GM10248 (cell line): ENCODE results near the gene STPG4.

ENCODE experiments used
- CTCF ChIA-PET: fragments of 300-600 bp; sonication (Branson Sonifier 250); formaldehyde crosslinking; extraction: SDS; loops from one replicate; lab custom pipeline; 2021; ENCODE audit warnings: antibody characterized with exemption; lab: Yijun Ruan, JAX
- POLR2A ChIA-PET: fragments of 350-650 bp; sonication (Branson Sonifier 250); formaldehyde crosslinking; extraction: SDS; loops from one replicate; lab custom pipeline; 2020; ENCODE audit warnings: antibody characterized with exemption; lab: Yijun Ruan, JAX
- DNase-seq: peaks from one replicate; pipeline ENCODE4 v3.0.0; 2012; ENCODE audit errors: extremely low spot score
- TF ChIP-seq, protein P1 (sequence below): IDR thresholded peaks from 2 replicates; pipeline ENCODE4 v1.5.1; 2012; ENCODE audit warnings: mild to moderate bottlenecking, low read depth; ENCODE audit errors: extremely low read depth, missing control alignments, control extremely low read depth

STPG4 gene

DNA sequence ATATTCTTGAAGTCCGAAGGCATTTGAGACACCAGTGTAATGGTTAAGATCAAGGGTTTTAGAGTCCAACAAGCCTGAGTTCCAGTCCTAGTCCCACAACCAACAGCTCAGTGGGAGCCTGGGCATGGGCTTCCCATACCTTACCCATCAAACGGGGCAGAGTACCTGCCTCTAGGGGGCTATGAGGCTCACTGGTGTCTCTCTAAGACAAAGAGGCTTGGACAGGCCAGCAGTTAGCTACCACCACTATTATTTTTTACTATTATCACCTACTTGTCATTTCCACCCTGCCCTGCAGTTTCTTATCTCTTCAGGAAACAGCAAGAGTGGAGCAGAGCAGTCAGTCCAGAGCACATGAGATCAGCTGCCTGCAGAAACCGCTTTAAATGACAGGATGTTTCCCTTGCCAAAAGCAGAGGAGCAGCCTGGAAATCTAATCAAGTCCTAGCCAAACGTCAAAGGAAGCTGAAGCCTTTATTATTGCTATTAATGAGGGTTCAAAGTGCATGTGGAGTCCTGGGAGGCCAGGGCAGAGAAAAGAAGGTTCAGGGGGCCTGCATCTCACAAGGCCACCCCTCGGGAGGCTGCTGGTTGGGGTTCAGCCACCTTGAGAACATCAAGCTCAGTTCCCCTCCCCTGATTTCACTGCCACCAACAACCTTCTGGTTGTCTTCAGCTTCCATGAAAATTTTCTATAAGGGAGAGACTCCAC lies 66.6 kb downstream of the STPG4 start:
- TF ChIP-seq, protein P1, sequence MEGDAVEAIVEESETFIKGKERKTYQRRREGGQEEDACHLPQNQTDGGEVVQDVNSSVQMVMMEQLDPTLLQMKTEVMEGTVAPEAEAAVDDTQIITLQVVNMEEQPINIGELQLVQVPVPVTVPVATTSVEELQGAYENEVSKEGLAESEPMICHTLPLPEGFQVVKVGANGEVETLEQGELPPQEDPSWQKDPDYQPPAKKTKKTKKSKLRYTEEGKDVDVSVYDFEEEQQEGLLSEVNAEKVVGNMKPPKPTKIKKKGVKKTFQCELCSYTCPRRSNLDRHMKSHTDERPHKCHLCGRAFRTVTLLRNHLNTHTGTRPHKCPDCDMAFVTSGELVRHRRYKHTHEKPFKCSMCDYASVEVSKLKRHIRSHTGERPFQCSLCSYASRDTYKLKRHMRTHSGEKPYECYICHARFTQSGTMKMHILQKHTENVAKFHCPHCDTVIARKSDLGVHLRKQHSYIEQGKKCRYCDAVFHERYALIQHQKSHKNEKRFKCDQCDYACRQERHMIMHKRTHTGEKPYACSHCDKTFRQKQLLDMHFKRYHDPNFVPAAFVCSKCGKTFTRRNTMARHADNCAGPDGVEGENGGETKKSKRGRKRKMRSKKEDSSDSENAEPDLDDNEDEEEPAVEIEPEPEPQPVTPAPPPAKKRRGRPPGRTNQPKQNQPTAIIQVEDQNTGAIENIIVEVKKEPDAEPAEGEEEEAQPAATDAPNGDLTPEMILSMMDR = no peak
- DNase-seq = no peak
- ChIA-PET CTCF (interaction anchor here (1.2 to 1.9 kb wide), 2 partner anchors 12 to 235 kb away, joined by 3 to 5 read pairs; no protein-coding TSS in a partner anchor), POLR2A (no interaction called here)

DNA sequence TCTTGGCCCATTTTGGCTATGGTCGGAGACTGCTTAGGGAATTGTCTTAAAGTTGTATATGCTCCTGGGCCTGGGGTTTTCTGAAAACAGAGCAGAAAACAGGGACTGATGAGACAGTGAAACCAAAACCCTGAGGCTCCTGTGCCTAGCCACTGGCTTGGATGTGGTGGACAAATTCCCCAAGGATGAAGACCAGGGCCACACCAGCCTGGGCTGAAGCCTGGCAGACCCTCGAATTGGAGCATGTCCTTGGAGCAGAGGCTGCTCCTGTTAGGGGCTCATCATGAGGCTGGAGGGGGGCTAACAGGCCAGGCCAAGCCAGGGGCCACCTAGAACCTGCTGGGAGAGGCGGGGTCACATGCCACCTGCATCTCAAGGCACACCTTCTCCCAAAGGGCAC lies 68.1 kb downstream of the STPG4 start:
- CTCF ChIA-PET = no interaction called here

DNA sequence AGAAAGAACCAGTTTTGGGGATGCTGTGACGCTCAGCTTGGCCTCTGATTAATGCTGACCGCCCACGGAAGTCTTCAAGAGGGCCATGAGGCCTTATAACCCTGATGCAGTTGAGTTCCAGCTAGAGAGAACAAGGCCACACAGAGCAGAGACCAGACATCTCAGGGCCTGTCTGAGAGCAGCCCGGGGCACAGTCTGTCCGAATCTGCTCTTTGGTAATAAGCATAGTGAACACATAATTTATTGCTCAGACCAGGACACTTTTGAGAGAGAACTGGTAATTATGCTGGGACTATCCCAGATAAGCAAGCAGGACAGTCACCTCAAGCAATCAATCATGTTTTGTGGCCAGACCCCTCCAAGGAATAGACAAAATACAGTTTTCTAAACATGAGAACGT lies 68.5 kb downstream of the STPG4 start:
- DNase-seq = no peak
- ChIA-PET CTCF (interaction anchor here (1.4 kb wide), 1 partner anchor 42 kb away, joined by 4 read pairs; no protein-coding TSS in a partner anchor), POLR2A (no interaction called here)
- TF ChIP-seq, protein P1 = no peak

More for the DNA sequence above, 68.1 kb downstream of the STPG4 start:
- DNase-seq = no peak
- POLR2A ChIA-PET = no interaction called here
- TF ChIP-seq, protein P1 = no peak

DNA sequence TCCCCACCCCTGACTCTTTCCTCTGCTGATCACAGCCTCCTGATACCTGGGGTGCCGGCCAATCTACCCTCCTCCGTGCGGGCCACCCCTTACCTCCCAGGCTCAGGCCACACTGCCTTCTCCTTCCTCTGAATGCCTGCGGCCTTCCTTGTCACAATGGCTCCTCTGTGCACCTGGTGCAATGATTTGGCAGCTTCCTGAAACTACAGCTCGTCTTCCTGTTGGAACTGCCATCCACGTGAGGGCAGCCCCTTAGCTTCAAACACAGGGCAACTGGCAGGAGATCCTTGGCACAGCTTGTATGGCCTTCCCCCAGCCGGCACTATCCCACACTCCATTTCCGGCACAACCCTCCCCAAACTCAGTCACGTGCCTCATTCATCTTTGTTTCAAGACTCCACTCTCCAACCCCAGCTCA lies 69.0 kb downstream of the STPG4 start:
- ChIA-PET POLR2A (no interaction called here), CTCF (interaction anchor here (1.4 kb wide), 1 partner anchor 43 kb away, joined by 4 read pairs; no protein-coding TSS in a partner anchor)
- TF ChIP-seq, protein P1 = no peak
- DNase-seq = no peak

DNA sequence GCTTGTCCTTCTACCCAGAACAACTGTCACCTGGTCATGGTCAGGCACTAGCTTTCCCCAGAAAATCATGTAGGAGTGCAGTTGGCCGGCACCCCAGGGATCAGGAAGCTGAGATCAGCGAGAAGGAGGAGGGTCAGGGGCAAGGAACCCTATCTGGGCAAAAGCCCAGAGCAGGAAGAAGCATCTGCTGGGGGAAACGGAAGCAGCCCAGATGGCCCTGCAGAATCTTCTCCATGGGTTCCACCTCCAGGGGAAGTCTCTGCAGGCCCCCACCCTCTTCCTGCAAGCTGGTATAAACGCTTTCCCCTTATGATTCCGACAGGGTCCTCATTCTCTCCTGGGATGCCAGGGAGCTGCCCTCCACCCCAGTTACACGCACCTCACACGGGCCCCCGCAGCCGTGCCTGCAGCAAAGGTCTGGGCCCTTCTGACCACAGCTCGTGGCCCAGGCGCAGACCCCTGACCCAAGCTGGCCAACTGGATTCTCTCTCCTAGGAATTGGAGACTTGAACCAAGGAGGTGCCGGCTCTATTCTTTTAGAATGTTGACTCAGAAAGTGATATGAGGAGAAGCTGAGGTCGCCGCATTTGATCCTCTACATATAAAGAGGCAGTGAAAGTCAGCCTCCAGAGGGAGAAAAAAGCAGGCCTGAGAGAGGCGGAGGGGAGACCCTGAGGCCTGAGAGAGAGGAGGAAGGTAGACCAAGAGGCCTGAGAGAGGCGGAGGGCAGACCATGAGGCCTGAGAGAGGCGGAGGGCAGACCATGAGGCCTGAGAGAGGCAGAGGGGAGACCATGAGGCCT lies 71.0 kb downstream of the STPG4 start:
- ChIA-PET POLR2A (no interaction called here), CTCF (interaction anchor here (1.2 kb wide), 1 partner anchor 13 kb away, joined by 4 read pairs; no protein-coding TSS in a partner anchor)
- TF ChIP-seq, protein P1 = no peak
- no peak for DNase-seq

DNA sequence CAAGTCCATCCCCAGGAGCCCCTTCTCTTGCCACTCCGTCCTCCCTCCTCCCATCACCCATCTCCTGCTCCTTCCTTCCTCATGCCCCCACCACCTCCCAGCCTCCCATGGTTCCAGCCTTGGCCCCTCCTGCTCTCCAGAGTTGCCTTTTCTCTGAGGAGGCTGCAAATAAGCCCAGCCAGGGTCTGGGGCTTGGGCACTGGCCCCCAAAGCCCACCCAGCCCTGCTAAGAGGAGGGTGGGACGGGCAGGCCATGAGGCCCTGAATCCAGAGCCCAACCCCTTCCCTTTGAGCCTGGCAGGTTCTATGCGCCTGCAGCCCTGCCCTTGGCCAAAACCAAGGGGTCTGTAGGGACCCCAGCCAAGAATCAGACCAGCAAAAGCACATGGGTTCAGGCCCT lies 71.6 kb downstream of the STPG4 start:
- POLR2A ChIA-PET = no interaction called here

More for the DNA sequence above, 71.6 kb downstream of the STPG4 start:
- CTCF ChIA-PET = interaction anchor here (1.2 kb wide), 1 partner anchor 12 kb away, joined by 4 read pairs; no protein-coding TSS in a partner anchor
- DNase-seq = no peak
- TF ChIP-seq, protein P1 = no peak
